Naive thymus-derived CD4-positive, alpha-beta T cell (primary cell): ENCODE measurements around the gene COL24A1. TPM values are rescaled to one million over a fixed set of nuclear protein-coding genes. Genes with fewer than 3 reads are reported as not detected.
"Not testable (repeated sequence)": the region's sequence is repeated elsewhere in the genome, so short reads cannot be mapped to it uniquely, and the experiment has no call there.

ENCODE experiments used
- ATAC-seq: fragments of 150-1000 bp; cut with Tn5 transposase; 2 replicates; pipeline ENCODE4 v1.10.0; 2021; ENCODE audit warnings: mild to moderate bottlenecking, moderate library complexity
- CTCF ChIA-PET: fragments of 350-600 bp; sonication (Branson Sonifier 250); formaldehyde crosslinking; loops from one replicate; lab custom pipeline; 2021; ENCODE audit warnings: antibody characterized with exemption; lab: Charles Lee
- POLR2A ChIA-PET: fragments of 350-600 bp; sonication (Branson Sonifier 250); formaldehyde crosslinking; loops from one replicate; lab custom pipeline; 2021; ENCODE audit warnings: antibody characterized with exemption, inconsistent platforms; lab: Charles Lee
- DNase-seq, 9 donors: peaks; one replicate each; pipeline versions ENCODE4 v3.0.0 to v3.0.0-alpha.2; 2020 to 2022; ENCODE audit warnings: mixed read lengths in 1 of 9
- H3K27ac ChIP-seq: one replicate; pipeline ENCODE4 v1.7.0; 2013; ENCODE audit warnings: mild to moderate bottlenecking, low read depth, low read length, moderate library complexity
- H3K27me3 ChIP-seq, 2 donors: one replicate each; pipeline ENCODE4 v1.7.0; 2013; ENCODE audit warnings: low read length in 2 of 2, mild to moderate bottlenecking in 2 of 2, moderate library complexity in 2 of 2; ENCODE audit not compliant: control insufficient read depth in 2 of 2, insufficient read depth in 2 of 2
- H3K36me3 ChIP-seq, 3 experiments: 1 replicate in 2 of 3; 2 replicates in 1 of 3; pipeline ENCODE4 v1.7.0; 2013; ENCODE audit warnings: low read length in 3 of 3, mild to moderate bottlenecking in 3 of 3, moderate library complexity in 1 of 3; ENCODE audit not compliant: insufficient read depth in 3 of 3, control insufficient read depth in 2 of 3
- H3K4me1 ChIP-seq, 2 donors: one replicate each; pipeline ENCODE4 v1.7.0; 2013; ENCODE audit warnings: low read length in 2 of 2, mild to moderate bottlenecking in 2 of 2, moderate library complexity in 1 of 2; ENCODE audit not compliant: control insufficient read depth in 2 of 2, insufficient read depth in 2 of 2
- H3K4me3 ChIP-seq: 2 replicates; pipeline ENCODE4 v1.7.0; 2013; ENCODE audit warnings: mild to moderate bottlenecking, low read length
- H3K9me3 ChIP-seq, 3 experiments: 1 replicate in 2 of 3; 2 replicates in 1 of 3; pipeline ENCODE4 v1.7.0; 2013; ENCODE audit warnings: low read length in 3 of 3; ENCODE audit not compliant: control insufficient read depth in 2 of 3
- H3K27ac Mint-ChIP-seq, 9 donors: one replicate each; pipeline ENCODE4 v1.8.0; 2020 to 2022; ENCODE audit warnings: mixed read lengths in 9 of 9, mild to moderate bottlenecking in 8 of 9, moderate library complexity in 5 of 9, inconsistent platforms in 2 of 9
- H3K27me3 Mint-ChIP-seq, 5 donors: one replicate each; pipeline ENCODE4 v1.8.0; 2021 to 2022; ENCODE audit warnings: mixed read lengths in 5 of 5, mild to moderate bottlenecking in 1 of 5
- H3K36me3 Mint-ChIP-seq, 5 donors: one replicate each; pipeline ENCODE4 v1.8.0; 2020 to 2022; ENCODE audit warnings: mixed read lengths in 5 of 5, mild to moderate bottlenecking in 3 of 5, inconsistent platforms in 1 of 5
- H3K4me1 Mint-ChIP-seq, 7 donors: one replicate each; pipeline ENCODE4 v1.8.0; 2020 to 2022; ENCODE audit warnings: mixed read lengths in 7 of 7, mild to moderate bottlenecking in 3 of 7, inconsistent platforms in 1 of 7
- H3K4me3 Mint-ChIP-seq, 10 donors: one replicate each; pipeline ENCODE4 v1.8.0; 2020 to 2022; ENCODE audit warnings: mild to moderate bottlenecking in 10 of 10, mixed read lengths in 10 of 10, moderate library complexity in 6 of 10, inconsistent platforms in 2 of 10
- H3K9me3 Mint-ChIP-seq, 11 donors: one replicate each; pipeline ENCODE4 v1.8.0; 2020 to 2022; ENCODE audit warnings: mixed read lengths in 11 of 11, mild to moderate bottlenecking in 4 of 11, inconsistent platforms in 1 of 11, moderate library complexity in 1 of 11
- intact Hi-C, 2 donors: fragments of 100-400 bp; cut with micrococcal nuclease; formaldehyde crosslinking; loops; one replicate each; pipeline ENCODE4 v1.15.1; 2023
- polyA plus RNA-seq, 2 donors: library from polyadenylated mRNA; unstranded; fragments of 300-500 nt; fragmentation: Illumina TruSeq; gene quantifications; one replicate each; pipeline ENCODE4 v1.2.3, GENCODE V29; 2021
- total RNA-seq, 6 experiments: library from RNA in 5 of 6; stranded (reverse) in 5 of 6; gene quantifications; 1 replicate in 5 of 6; 2 replicates in 1 of 6; pipeline ENCODE4 v1.2.3 and lab custom pipeline; 2021 to 2026

Gene COL24A1
- total and polyA plus RNA-seq, 7 experiments from 2014 or later: 0.40 to 1.5 TPM; not detected in 5

DNA sequence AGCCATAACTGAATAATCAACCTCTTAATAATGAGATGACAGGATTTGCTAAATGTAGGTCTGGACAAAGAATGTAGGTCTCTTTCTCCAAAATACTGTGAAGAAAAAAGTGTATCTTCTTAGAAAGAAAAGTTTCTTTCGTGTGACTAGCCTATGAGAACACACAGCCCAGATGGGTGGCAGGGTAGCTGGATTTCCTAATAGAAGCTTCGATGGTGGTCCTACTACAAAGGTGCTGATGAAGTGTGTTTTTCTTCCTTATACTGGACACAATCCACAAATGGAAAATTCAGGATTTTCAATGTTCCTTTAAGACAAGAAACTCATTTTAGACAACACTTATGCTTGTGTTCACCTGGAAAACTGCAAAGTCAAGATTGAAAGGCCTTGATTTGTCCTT lies 358.2 kb downstream of the COL24A1 start:
- no peak overlapping the region for H3K27ac ChIP-seq
- H3K4me1 Mint-ChIP-seq: no peaks in the 10 kb centered on the region
- ATAC-seq (no peak), DNase-seq (no peak)
- ChIA-PET POLR2A (no interaction called here), CTCF (no interaction called here)
- no peak overlapping the region for H3K4me3 ChIP-seq
- H3K4me1 ChIP-seq: no peaks in the 10 kb centered on the region
- no peak overlapping the region for H3K27ac Mint-ChIP-seq
- no peaks in the 10 kb centered on the region for H3K27me3 ChIP-seq
- peaks cover 0 to 2% (median 0%) of the 10 kb centered on the region in 11 donors for H3K9me3 Mint-ChIP-seq
- H3K27me3 Mint-ChIP-seq: peaks cover 0 to 10% (median 2%) of the 10 kb centered on the region in 5 donors
- no peak overlapping the region for H3K4me3 Mint-ChIP-seq
- no peaks in the 10 kb centered on the region for H3K36me3 ChIP-seq
- H3K36me3 Mint-ChIP-seq: no peaks in the 10 kb centered on the region
- intact Hi-C loops: no loop called here
- no peaks in the 10 kb centered on the region for H3K9me3 ChIP-seq

DNA sequence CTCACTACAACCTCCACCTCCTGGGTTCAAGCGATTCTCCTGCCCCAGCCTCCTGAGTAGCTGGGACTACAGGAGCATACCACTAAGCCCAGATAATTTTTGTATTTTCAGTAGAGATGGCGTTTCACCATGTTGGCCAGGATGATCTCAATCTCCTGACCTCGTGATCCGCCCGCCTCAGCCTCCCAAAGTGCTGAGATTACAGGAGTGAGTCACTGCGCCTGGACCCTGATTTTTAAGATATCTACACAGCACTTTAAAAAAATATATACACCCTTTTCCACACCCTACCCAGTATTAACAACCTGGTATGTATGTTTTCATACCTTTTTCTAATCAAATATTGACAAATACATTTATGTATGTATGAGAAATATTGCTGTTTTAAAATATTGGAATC lies 379.6 kb downstream of the COL24A1 start:
- DNase-seq, ATAC-seq, H3K36me3 ChIP-seq, H3K27me3 ChIP-seq, H3K27ac ChIP-seq, H3K4me3 Mint-ChIP-seq, H3K4me1 Mint-ChIP-seq, CTCF ChIA-PET, H3K27ac Mint-ChIP-seq, H3K9me3 ChIP-seq, H3K9me3 Mint-ChIP-seq, H3K36me3 Mint-ChIP-seq, intact Hi-C loops, H3K4me1 ChIP-seq, H3K4me3 ChIP-seq, POLR2A ChIA-PET: not testable (repeated sequence)
- H3K27me3 Mint-ChIP-seq: peaks cover 0 to 14% (median 4%) of the 10 kb centered on the region in 5 donors

DNA sequence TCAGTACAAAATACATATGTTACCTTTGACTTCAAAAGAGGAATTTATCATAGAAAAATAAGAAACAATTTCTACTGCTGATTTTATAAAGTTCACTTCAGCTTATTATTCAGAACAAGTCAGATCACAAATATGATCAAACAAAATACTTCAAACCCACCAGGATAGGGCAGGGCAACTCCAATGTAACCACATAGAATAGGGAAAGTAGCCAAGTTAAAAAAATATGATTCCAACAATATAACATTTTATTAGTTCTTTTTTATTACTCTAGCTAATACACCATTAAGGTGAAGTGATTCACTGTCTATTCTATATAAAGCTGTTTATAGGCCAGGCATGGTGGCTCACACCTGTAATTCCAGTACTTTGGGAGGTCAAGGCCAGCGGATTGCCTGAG lies 393.8 kb downstream of the COL24A1 start:
- Mint-ChIP-seq H3K27me3 (no peaks in the 10 kb centered on the region), H3K9me3 (no peaks in the 10 kb centered on the region), H3K36me3 (no peaks in the 10 kb centered on the region), H3K27ac (no peak overlapping the region), H3K4me3 (no peak overlapping the region), H3K4me1 (no peaks in the 10 kb centered on the region)
- no peaks in the 10 kb centered on the region for H3K36me3 ChIP-seq
- intact Hi-C loops: no loop called here
- no peak overlapping the region for H3K27ac ChIP-seq
- no peaks in the 10 kb centered on the region for H3K4me1 ChIP-seq
- H3K4me3 ChIP-seq: no peak overlapping the region
- no peaks in the 10 kb centered on the region for H3K27me3 ChIP-seq
- ChIA-PET POLR2A (no interaction called here), CTCF (no interaction called here)
- DNase-seq (no peak), ATAC-seq (no peak)
- no peaks in the 10 kb centered on the region for H3K9me3 ChIP-seq

DNA sequence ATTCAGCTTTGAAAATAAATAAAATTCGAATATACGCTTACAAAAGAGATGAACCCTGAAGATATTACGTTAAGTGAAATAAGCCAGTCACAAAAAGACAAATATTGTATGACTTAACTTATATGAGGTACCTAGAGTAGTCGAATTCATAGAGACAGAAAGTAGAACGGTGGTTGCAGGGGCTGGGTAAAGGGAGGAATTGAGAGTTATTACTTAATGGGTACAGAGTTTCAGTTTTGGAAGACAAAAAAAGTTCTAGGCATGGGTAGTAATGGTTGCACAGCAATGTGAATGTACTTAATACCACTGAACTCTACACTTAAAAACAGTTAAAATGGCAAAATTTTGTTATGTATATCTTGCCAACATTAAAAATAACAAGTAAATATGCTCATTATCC lies 399.7 kb downstream of the COL24A1 start:
- Histone ChIP-seq H3K4me1 (no peaks in the 10 kb centered on the region), H3K27me3 (no peaks in the 10 kb centered on the region), H3K27ac (no peak overlapping the region), H3K36me3 (no peaks in the 10 kb centered on the region), H3K4me3 (no peak overlapping the region), H3K9me3 (no peaks in the 10 kb centered on the region)
- CTCF ChIA-PET: no interaction called here
- H3K27me3 Mint-ChIP-seq: peaks cover 0 to 4% (median 0%) of the 10 kb centered on the region in 5 donors
- no peak overlapping the region for H3K4me3 Mint-ChIP-seq
- intact Hi-C loops: no loop called here
- no peak for DNase-seq
- no peak overlapping the region for H3K27ac Mint-ChIP-seq
- POLR2A ChIA-PET: no interaction called here
- no peak for ATAC-seq
- no peaks in the 10 kb centered on the region for H3K4me1 Mint-ChIP-seq
- H3K36me3 Mint-ChIP-seq: no peaks in the 10 kb centered on the region
- H3K9me3 Mint-ChIP-seq: peaks cover 0 to 13% (median 6%) of the 10 kb centered on the region in 11 donors

DNA sequence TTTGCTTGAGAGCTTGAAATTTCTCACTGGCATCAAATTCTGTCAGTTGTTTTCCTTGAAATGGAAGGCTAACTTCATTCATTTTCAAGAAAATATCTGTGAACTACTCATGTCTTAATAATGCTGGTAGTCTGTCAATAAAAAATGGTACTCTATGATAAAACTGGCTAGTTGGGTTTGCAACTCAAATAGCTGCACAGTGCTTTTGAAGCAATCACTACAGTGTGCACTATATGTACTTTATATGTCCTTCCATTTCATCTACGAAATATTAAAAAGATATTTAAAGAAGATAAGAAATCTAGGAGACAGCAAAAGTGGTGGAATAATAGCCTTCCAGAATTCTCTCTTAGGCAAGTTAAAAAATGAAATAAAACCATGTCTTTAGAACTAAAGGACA lies 408.5 kb downstream of the COL24A1 start:
- ChIA-PET POLR2A (no interaction called here), CTCF (no interaction called here)
- no peak for ATAC-seq
- Mint-ChIP-seq H3K27me3 (peaks cover 0 to 8% (median 6%) of the 10 kb centered on the region in 5 donors), H3K4me1 (no peaks in the 10 kb centered on the region), H3K9me3 (peaks cover 0 to 8% (median 0%) of the 10 kb centered on the region in 11 donors), H3K36me3 (no peaks in the 10 kb centered on the region), H3K27ac (no peak overlapping the region), H3K4me3 (no peak overlapping the region)
- H3K27ac ChIP-seq: no peak overlapping the region
- no peak for DNase-seq
- H3K36me3 ChIP-seq: no peaks in the 10 kb centered on the region
- H3K4me3 ChIP-seq: no peak overlapping the region
- no peaks in the 10 kb centered on the region for H3K9me3 ChIP-seq
- no peaks in the 10 kb centered on the region for H3K4me1 ChIP-seq
- intact Hi-C loops: no loop called here
- no peaks in the 10 kb centered on the region for H3K27me3 ChIP-seq

DNA sequence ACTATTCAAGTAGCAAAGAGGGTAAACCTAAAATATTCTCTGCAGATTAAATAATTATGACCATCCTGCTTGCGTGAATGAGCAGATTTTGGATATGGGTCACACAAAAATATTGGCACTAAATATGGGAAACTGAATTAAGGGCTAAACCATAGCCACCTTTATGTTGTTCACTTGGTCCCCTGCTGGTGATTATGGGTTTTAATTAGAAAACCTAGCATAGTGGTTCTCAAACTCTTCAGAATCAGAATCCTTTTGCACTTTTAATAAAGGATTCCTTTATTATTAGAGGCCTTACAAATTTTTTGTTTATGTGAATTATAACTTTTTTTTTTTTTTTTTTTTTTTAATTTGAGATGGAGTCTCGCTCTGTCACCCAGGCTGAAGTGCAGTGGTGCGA lies 409.8 kb downstream of the COL24A1 start:
- Histone ChIP-seq H3K9me3 (no peaks in the 10 kb centered on the region), H3K27me3 (no peaks in the 10 kb centered on the region), H3K36me3 (no peaks in the 10 kb centered on the region), H3K4me3 (no peak overlapping the region), H3K4me1 (no peaks in the 10 kb centered on the region), H3K27ac (no peak overlapping the region)
- H3K36me3 Mint-ChIP-seq: no peaks in the 10 kb centered on the region
- POLR2A ChIA-PET: no interaction called here
- CTCF ChIA-PET: no interaction called here
- H3K27me3 Mint-ChIP-seq: peaks cover 5 to 17% (median 14%) of the 10 kb centered on the region in 5 donors
- H3K4me3 Mint-ChIP-seq: no peak overlapping the region
- no peak for ATAC-seq
- H3K27ac Mint-ChIP-seq: no peak overlapping the region
- peaks cover 0 to 8% (median 0%) of the 10 kb centered on the region in 11 donors for H3K9me3 Mint-ChIP-seq
- no peak for DNase-seq
- H3K4me1 Mint-ChIP-seq: no peaks in the 10 kb centered on the region
- intact Hi-C loops: no loop called here

DNA sequence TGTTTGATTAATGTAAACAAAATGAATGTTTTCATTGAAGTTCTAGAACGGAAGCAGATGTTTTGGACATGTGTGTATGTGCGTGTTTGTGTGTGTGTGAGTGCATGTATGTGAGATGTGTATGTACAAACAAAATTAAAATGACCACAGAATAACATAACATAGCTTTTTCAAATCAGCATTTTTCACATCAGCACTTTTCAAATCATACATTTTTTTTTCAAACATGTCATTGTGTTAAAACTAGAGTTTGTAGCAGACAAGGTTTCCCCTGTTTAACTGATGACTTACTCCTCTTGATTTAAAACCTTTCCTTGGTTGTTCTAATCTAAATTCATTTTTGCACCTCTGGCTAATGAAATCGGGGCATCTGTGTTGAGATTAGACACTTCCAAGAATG lies 412.8 kb downstream of the COL24A1 start:
- Histone ChIP-seq H3K27ac (no peak overlapping the region), H3K27me3 (no peaks in the 10 kb centered on the region), H3K4me1 (no peaks in the 10 kb centered on the region), H3K9me3 (no peaks in the 10 kb centered on the region), H3K4me3 (no peak overlapping the region), H3K36me3 (no peaks in the 10 kb centered on the region)
- Mint-ChIP-seq H3K4me1 (no peaks in the 10 kb centered on the region), H3K27me3 (peaks cover 6 to 17% (median 15%) of the 10 kb centered on the region in 5 donors), H3K4me3 (no peak overlapping the region), H3K27ac (no peak overlapping the region), H3K36me3 (no peaks in the 10 kb centered on the region), H3K9me3 (peaks cover 0 to 8% (median 0%) of the 10 kb centered on the region in 11 donors)
- ATAC-seq (no peak), DNase-seq (no peak)
- ChIA-PET POLR2A (no interaction called here), CTCF (no interaction called here)
- intact Hi-C loops: no loop called here
